Testis (tissue), 5 donors: ENCODE measurements around the gene FRMD8. TPM values are rescaled to one million over a fixed set of nuclear protein-coding genes. Genes with fewer than 3 reads are reported as not detected.

Experiments
- DNase-seq: peaks from one replicate; pipeline ENCODE4 v3.0.0-alpha.2; 2019
- H3K27ac ChIP-seq, 2 donors: fragments of 200-600 bp; sonication (generic); one replicate each; pipeline ENCODE4 v1.5.1; 2019
- H3K27me3 ChIP-seq: fragments of 200-600 bp; sonication (generic); one replicate; pipeline ENCODE4 v1.5.1; 2019
- H3K36me3 ChIP-seq: fragments of 200-600 bp; sonication (generic); one replicate; pipeline ENCODE4 v1.5.1; 2017; ENCODE audit warnings: low read depth; ENCODE audit errors: missing control alignments
- H3K4me1 ChIP-seq: fragments of 200-600 bp; sonication (generic); one replicate; pipeline ENCODE4 v1.5.1; 2019
- H3K4me3 ChIP-seq, 2 donors: fragments of 200-600 bp; sonication (generic); one replicate each; pipeline ENCODE4 v1.5.1; 2017 to 2019
- H3K9me3 ChIP-seq: fragments of 200-600 bp; sonication (generic); one replicate; pipeline ENCODE4 v1.5.1; 2017
- POLR2A ChIP-seq: fragments of 450-650 bp; IDR thresholded peaks from one replicate; pipeline ENCODE4 v1.6.1; 2017; ENCODE audit warnings: antibody characterized with exemption, mild to moderate bottlenecking, moderate library complexity
- WGBS, 2 donors: methylation state at CpG; one replicate each; pipeline ENCODE4 v1.1.5; 2018; 5-methylcytosine and 5-hydroxymethylcytosine counted together
- intact Hi-C: fragments of 100-400 bp; cut with DNase I; formaldehyde crosslinking; loops from one replicate; pipeline ENCODE4 v1.15.1; 2023; ENCODE audit warnings: low total_unique reads
- long read RNA-seq, 2 donors: transcript quantifications; one replicate each; lab custom pipeline, GENCODE V29; 2026
- polyA plus RNA-seq: library from polyadenylated mRNA; stranded (reverse); fragments of 350-450 nt; fragmentation: Illumina TruSeq; extraction: RNeasy Lipid Tissue Mini Kit (QIAGEN cat#74804); gene quantifications from one replicate; pipeline ENCODE4 v1.2.3, GENCODE V29; 2014; ENCODE audit warnings: low read depth, low replicate concordance; ENCODE audit not compliant: insufficient read depth
- total RNA-seq, 2 donors: library from RNA; depleted of rRNA; stranded (reverse); fragments of >200 nt; gene quantifications; one replicate each; pipeline ENCODE4 v1.2.3, GENCODE V29; 2016
- TF ChIP-seq, protein P1 (sequence below), 3 experiments: fragments of 450-650 bp in 2 of 3; fragments of 200-600 bp in 1 of 3; sonication (generic) in 1 of 3; IDR thresholded peaks; one replicate each; pipeline ENCODE4 v1.5.1; 2016 to 2019; ENCODE audit warnings: antibody characterized with exemption in 3 of 3, mild to moderate bottlenecking in 2 of 3, moderate library complexity in 1 of 3

FRMD8 gene, protein sequence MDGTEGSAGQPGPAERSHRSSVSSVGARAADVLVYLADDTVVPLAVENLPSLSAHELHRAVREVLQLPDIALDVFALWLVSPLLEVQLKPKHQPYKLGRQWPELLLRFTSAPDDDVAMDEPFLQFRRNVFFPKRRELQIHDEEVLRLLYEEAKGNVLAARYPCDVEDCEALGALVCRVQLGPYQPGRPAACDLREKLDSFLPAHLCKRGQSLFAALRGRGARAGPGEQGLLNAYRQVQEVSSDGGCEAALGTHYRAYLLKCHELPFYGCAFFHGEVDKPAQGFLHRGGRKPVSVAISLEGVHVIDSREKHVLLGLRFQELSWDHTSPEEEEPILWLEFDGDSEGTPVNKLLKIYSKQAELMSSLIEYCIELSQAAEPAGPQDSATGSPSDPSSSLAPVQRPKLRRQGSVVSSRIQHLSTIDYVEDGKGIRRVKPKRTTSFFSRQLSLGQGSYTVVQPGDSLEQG
- total RNA-seq (100 to 1,000 TPM in 1 of 2 donors, 10 to 100 TPM in 1; 92.5 to 118 TPM), polyA plus RNA-seq (31.4 TPM)
- long read RNA-seq, donor 1, transcript FRMD8-201 (11 exons, 3,723 nt), result major isoform, 9 of 10 reads
- long read RNA-seq, donor 1, partial matches to known transcripts, result 0 of 10 reads
- long read RNA-seq, donor 1, other reads (novel, unspliced or antisense), result 0 of 10 reads
- long read RNA-seq, donor 2, transcript FRMD8-201 (11 exons, 3,723 nt), result major isoform, 8 of 12 reads
- long read RNA-seq, donor 2, partial matches to known transcripts, result 0 of 12 reads
- long read RNA-seq, donor 2, other reads (novel, unspliced or antisense), result 0 of 12 reads

DNA sequence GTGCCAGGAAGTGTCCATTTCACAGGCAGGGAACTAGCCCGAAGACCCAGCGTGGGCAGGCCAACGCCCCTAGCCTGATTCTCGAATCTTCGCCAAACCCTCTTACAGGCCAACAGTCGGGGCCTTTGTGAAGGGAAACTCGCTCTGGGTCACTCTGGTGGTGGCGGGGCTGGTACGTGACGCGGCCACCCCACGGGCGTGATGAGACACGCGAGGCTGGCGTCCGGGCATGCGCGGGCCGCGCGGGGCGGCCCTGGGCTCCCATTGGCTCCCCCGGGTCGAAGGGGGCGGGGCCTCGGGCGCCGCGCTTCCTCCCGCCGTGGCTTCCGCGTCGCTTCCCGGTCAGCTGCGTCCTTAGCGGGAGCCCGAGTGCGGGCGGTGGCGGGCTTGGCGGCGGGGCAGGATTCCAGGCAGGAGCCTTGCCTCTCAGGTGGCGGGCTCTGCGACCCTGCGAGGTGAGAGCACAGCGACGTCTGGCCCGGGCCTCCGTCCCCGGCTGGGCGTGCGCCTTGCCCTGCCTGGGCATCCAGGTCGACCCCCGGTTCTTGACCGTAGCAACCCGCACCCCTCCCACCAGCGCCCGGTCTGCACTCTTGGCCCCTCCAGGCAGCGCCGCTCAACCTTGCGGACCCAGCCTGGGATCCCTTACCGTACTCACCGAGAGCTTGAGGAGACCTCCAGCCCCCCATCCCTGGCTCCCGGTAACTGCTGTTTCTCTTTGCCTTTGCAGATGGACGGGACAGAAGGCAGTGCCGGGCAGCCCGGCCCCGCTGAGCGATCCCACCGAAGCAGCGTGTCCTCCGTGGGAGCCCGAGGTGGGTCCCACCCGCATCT, at the start of gene FRMD8:
TSS of gene FRMD8 (plus strand) at position 331 of the 834 bp plus-strand sequence. CDS start at position 731, 400 bp downstream.
- H3K27ac ChIP-seq, result peak within 1 kb of the TSS; percentile 61 to 90
- intact Hi-C loops, result no loop called here
- WGBS, 2 donors, result 1% methylated on average over 20 to 64 of the region's 76 CpGs
- no peaks in the 10 kb centered on the region for H3K36me3 ChIP-seq
- DNase-seq, result peak; percentile 90
- no peaks in the 10 kb centered on the region for H3K27me3 ChIP-seq
- peak within 1 kb of the TSS; percentile 79 to 91 for H3K4me3 ChIP-seq
- H3K9me3 ChIP-seq, result no peaks in the 10 kb centered on the region
- H3K4me1 ChIP-seq, result peaks cover 59% of the 10 kb centered on the region
- TF ChIP-seq, protein P1, sequence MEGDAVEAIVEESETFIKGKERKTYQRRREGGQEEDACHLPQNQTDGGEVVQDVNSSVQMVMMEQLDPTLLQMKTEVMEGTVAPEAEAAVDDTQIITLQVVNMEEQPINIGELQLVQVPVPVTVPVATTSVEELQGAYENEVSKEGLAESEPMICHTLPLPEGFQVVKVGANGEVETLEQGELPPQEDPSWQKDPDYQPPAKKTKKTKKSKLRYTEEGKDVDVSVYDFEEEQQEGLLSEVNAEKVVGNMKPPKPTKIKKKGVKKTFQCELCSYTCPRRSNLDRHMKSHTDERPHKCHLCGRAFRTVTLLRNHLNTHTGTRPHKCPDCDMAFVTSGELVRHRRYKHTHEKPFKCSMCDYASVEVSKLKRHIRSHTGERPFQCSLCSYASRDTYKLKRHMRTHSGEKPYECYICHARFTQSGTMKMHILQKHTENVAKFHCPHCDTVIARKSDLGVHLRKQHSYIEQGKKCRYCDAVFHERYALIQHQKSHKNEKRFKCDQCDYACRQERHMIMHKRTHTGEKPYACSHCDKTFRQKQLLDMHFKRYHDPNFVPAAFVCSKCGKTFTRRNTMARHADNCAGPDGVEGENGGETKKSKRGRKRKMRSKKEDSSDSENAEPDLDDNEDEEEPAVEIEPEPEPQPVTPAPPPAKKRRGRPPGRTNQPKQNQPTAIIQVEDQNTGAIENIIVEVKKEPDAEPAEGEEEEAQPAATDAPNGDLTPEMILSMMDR (IDR thresholded peaks at IDR 0.05), result no peak
- peak; percentile 47 for TF ChIP-seq POLR2A

- intact Hi-C loops, result no loop called here
- WGBS, 2 donors, result 88 to 89% methylated on average over 7 of the region's 7 CpGs
- H3K4me3 ChIP-seq, result no peak overlapping the region
- peaks cover 12% of the 10 kb centered on the region for H3K4me1 ChIP-seq
- H3K27me3 ChIP-seq, result no peaks in the 10 kb centered on the region
- H3K36me3 ChIP-seq, result no peaks in the 10 kb centered on the region
- no peaks in the 10 kb centered on the region for H3K9me3 ChIP-seq
- TF ChIP-seq POLR2A, result no peak
- TF ChIP-seq, protein P1 (IDR thresholded peaks at IDR 0.05), result no peak
- H3K27ac ChIP-seq, result no peak overlapping the region
- no peak for DNase-seq
Observed at GRCh38 chr11:65338676-65339075, 47.8 kb upstream of the FRMD8 start.

DNA sequence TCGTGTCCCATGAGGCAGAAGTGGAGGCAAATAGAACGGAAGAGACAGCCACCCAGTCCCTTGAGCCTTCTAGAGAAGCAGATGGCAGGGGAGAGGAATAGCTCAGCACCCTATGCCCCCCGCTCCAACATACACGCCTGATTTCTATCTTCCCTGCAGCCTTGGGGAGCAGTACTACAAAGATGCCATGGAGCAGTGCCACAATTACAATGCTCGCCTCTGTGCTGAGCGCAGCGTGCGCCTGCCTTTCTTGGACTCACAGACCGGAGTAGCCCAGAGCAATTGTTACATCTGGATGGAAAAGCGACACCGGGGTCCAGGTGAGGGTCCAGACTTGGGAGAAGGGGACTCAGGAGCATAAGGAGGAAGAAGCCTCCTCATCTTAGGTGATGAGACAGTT, 46.2 kb upstream of the FRMD8 start:
- WGBS, 2 donors, result 80 to 91% methylated on average over 9 to 11 of the region's 11 CpGs
- Histone ChIP-seq H3K27ac (no peak overlapping the region), H3K27me3 (no peaks in the 10 kb centered on the region), H3K9me3 (no peaks in the 10 kb centered on the region), H3K36me3 (no peaks in the 10 kb centered on the region), H3K4me1 (peaks cover 4% of the 10 kb centered on the region), H3K4me3 (no peak overlapping the region)
- DNase-seq, result no peak
- intact Hi-C loops, result no loop called here
- TF ChIP-seq POLR2A, result no peak
- TF ChIP-seq, protein P1 (IDR thresholded peaks at IDR 0.05), result no peak

DNA sequence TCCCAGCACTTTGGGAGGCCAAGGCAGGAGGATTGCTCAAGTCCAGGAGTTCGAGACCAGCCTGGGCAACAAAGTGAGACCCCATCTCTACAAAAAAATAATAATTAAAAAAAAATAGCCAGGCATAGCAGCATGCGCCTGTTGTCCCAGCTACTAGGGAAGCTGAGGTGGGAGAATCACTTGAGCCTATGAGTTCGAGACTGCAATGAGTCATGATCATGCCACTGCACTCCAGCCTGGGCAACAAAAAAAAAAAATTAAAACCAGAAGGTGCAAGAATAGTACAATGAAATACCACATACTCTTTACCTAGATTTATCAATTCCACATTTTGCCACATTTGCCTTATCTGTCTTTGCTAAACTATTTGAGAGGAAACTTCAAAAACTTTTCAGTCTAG, 44.6 kb upstream of the FRMD8 start:
- intact Hi-C loops, result no loop called here
- DNase-seq, result no peak
- no peaks in the 10 kb centered on the region for H3K4me1 ChIP-seq
- 94 to 96% methylated on average over 3 of the region's 3 CpGs for WGBS, 2 donors
- H3K9me3 ChIP-seq, result no peaks in the 10 kb centered on the region
- H3K4me3 ChIP-seq, result no peak overlapping the region
- H3K27ac ChIP-seq, result no peak overlapping the region
- H3K27me3 ChIP-seq, result no peaks in the 10 kb centered on the region
- no peak for TF ChIP-seq POLR2A
- TF ChIP-seq, protein P1 (IDR thresholded peaks at IDR 0.05), result no peak
- H3K36me3 ChIP-seq, result no peaks in the 10 kb centered on the region
